NCI-H2029 treated with DMSO at 0.1 percent for 48 hours (cell line): ENCODE results near the gene C1QTNF5.

ENCODE experiments used
- DNase-seq: peaks from one replicate; lab custom pipeline; 2025; lab: John Stamatoyannopoulos, UW

C1QTNF5 gene

DNA sequence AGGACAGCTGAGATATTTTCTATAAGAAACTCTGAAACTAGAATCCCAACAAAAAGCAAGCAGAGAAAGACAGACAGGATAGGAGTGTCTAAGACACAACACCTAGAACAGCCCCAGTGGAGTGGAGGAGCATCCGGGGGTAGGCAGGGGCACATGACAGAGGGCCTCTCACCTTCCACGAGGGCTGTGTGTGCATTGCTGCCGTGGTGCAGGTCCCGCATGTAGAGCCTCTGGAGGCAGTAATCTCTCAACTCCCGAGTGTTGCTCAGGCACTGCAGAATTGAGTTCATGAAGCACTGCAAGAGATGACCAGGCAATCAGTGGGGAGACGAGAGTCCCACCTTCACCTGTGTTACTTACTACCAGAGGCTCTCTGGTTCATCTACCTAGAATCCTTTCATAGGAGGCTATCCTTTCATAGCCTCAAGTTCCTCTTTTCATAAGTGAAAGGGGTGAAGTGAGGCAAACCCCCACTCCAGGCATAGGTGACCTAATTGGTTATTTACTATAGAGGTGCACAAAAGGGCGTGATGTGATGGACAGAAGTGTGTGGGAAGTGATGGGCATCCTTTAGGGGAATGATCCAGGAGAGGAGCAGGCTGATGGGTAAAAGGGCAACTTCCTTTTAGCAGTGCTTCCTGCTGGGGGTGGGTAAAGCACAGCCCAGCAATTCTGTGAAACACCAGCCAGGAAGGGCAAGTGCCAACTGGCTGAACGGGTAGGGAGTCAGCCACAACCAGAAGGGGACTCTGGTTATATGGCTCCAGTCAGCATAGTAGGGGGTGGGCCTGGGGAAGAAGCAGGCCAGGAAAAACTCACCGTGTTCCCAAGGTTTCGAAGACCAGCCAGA is 18.9 kb upstream of the C1QTNF5 start:
- DNase-seq, result no peak

DNA sequence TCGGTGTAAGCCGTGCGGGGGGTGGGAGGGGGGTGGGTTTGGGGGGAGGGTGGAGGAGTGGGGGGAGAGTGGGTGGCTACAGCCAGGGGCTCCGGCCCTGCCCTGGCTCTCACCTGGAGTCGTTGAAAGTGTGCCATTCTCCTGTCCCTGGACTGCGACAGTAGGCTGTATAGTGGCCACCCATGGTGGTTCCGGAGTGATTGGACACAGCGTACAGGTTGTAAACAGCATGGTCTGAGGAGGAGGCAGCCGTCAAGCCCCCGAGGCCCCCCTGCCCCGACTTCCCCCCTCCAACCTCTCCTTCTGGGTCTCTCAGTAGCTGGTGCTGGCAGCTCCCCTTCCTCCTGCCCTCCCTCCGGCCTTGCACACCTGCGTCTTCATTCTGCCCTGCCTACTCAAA is 16.4 kb upstream of the C1QTNF5 start:
- DNase-seq, result no peak

DNA sequence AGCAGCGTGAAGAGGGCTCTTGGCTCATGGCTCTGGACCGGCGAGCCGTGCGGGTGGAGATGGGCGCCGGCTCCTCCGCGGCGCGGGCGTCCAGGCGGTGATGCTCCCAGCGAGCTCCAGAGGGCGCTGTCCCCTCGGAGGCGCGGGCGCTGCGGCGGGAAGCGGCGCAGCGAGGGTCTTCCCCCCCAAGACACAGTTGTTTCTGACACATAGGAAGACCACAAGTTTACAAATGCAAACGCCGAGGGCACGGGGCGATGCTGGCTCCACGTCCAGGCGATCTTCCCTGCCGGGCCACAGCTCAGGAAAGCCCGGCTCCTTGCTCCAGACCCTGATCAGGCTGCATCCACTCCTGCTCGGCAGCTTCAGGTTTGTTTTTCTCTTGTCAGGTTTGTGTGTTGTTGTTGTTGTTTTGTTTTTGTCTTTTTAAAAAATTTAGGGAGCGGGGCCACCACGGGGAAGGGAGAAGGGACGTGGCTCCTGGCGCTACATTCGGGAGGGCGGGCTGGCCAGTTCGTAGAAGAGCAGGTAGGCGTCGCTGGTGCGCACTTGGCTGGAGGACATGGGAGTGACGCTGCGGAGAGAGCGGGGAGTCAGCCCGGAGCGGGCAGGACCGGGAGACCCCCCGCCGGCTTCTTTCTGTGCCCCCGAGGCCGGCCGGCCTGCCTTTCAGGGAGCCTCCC is 15.8 kb upstream of the C1QTNF5 start:
- no peak for DNase-seq

DNA sequence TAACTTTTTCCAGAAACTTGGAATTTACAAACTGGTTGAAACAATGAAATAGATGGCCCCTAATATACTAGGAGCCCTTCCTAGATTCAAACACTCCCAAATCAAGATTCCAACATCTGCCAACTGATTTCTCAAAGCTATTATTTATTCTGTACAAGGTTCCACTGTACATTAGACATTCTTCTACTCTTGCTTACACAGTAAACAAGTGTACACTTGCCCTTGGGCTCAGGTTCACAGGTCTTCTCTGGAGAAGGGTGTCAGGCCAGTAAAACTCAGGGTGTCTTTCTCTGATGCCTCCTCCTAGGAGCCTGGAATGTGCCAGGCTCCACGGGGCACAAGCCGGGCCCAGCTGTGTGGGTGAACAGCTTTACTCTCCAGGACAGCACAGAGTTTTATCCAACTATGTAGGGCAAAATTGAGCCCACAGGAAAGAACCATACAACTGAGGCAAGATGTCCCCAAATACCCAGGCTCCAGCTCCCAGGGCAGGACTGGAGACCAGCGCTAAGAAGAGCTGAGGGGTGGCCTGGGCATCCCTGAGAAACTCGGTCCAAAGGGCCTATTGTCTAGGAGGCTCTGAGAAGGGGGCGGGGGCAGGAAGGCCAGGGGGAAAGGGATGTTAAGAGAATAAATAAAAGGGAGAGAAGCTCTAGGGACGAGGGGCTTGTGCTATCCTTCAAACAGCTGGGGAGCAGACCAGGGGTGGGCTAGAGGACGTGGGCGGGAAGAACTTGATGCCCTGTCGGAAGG is 14.6 kb upstream of the C1QTNF5 start:
- no peak for DNase-seq

DNA sequence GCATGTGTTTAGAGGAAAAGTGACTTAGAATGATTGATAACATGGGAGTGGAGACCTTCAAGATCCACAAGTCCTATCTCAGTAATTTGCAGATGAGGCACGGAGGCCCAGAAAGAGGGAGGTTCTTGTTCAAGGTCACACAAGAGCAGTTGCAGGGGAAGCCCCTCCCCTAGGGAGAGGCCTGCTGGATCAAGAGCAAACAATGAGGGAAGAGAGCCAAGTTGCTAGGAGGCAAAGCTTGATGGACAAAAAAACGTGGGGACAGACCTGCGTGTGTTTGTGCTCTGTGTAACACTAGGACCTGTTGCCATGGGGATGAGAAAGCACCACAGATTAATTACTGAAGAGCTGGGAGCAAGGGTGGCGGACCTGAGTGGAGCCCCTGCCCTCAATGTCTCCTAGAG is 12.2 kb upstream of the C1QTNF5 start:
- DNase-seq, result peak; percentile 87

DNA sequence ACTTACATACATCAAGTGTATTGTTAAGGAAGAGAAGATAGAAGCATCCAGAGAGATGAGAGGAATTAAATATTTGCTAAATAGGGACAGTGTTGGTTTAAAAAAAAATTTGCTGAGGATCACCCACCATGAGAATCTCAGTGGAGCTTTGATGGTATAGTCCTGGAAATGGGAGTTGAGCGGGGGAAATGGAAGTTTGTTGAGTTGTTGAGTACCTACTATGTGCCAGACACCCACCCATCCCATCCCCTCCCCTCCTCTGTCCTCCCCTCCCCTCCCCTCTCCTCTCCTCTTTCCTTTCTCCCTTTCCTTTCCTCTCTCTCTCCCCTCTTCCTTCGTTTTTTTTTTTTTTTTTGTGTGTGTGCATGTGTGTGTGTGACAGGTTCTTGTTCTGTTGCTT is 10.5 kb upstream of the C1QTNF5 start:
- no peak for DNase-seq

DNA sequence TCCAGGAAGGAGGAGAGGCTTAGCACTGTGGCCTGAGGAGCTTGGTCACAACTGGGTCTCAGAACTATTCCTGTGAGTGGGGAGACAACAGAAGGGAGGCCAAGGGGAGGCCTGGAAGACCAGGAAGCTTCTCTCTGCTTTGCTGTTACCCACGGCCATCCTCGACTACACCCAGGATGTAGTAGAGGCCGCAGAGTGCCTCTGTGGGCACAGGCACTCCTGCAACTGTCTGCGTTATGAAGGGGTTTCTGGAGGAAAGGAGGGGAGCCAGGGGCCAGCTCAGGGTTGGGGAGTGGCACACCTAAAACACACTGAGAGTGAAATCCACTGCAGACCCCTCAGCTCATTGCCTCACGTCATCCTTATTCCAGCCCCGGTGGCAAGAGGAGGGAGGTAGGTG is 9.6 kb upstream of the C1QTNF5 start:
- DNase-seq, result no peak

DNA sequence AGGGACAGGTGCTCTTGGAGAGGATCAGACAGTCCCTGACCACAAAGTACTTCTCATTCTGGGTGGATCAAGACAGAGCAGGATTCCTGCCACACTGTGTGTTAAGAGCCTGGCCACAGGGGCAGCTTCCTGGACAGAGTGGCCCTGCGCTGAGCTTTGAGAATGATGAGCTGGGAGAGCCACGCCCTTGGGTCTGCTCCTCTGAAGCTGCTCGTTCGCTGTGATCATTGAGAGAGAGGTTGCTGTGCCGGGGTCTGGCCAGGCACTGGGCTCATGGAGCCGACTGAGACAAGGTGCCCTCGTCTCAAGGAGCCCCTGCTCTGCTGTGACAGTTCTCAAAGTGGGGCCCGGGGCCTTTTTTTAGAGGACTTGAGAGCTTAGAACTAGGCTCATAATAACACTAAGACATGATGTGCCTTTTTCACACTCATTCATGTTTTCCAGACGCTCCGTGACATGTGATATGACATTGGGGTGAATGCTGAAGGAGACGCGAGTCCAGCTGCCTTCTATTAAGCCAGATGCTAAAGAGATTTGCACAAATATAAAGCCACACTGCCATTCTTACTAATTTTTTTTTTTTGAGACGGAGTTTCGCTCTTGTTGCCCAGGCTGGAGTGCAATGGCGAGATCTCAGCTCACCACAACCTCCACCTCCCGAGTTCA is 7.4 kb upstream of the C1QTNF5 start:
- no peak for DNase-seq

DNA sequence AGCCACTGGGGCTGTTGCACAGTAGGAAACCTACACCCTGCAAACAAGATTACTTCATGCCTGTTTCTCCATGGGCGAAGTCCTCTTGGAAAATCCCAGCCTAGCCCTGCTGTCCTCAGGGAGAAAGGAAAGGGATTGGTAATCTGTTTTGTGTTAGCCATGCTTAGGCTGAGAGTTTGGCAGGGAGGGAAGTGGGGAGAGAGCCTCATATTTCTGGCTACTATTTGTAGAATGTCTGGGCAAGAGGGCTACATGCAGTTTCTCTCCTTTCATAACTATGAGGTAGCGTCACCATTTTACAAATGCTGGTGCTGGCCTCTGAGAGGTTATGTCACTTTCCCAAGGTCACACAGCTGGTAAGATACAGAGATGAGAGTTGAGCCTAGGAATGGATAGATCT is 6.6 kb upstream of the C1QTNF5 start:
- no peak for DNase-seq

DNA sequence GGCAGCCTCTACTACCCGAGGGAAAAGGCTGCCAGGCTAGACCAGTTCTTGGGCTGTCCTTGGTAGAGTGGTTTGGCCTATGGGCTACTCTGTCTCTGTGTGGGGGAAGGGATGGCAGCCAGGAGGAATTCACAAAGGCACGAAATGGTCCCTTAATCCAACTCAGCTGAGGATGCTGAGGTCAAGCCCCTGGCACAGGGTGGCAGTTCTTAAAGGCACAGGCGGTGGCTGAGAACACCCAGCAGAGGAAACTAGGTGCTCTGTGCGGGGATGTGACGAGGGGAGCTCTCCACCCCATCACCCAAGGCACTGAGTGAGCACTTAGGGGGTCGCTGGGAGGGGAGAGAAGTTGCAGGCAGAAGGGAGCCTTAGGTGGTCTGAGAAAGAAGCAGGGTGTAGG is 5.9 kb upstream of the C1QTNF5 start, which contains the start of gene MFRP:
Gene MFRP (minus strand): TSS at position 101 of the 400 bp plus-strand sequence. CDS start 192 bp downstream, outside the sequence.
- DNase-seq, result no peak

DNA sequence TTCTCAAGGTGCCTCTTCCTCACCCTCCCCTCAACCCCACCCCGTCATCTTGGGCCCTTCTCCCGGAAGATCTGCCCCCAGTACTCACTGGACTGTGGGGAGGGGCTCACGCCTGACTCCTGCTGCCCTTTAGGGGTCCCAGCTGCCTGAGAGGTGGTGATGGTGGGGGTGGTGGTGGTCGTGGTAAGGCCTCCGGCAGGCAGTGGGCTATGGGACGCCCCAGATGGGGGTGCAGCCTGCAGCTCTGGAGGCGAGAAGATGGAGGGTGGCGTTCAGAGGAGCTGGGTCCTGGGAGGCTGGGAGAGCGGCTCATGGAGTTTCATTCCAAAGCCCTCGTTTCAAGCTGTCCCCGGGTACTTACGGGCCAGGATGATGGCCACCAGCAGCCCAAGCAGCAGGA is 5.0 kb upstream of the C1QTNF5 start:
- DNase-seq, result no peak

DNA sequence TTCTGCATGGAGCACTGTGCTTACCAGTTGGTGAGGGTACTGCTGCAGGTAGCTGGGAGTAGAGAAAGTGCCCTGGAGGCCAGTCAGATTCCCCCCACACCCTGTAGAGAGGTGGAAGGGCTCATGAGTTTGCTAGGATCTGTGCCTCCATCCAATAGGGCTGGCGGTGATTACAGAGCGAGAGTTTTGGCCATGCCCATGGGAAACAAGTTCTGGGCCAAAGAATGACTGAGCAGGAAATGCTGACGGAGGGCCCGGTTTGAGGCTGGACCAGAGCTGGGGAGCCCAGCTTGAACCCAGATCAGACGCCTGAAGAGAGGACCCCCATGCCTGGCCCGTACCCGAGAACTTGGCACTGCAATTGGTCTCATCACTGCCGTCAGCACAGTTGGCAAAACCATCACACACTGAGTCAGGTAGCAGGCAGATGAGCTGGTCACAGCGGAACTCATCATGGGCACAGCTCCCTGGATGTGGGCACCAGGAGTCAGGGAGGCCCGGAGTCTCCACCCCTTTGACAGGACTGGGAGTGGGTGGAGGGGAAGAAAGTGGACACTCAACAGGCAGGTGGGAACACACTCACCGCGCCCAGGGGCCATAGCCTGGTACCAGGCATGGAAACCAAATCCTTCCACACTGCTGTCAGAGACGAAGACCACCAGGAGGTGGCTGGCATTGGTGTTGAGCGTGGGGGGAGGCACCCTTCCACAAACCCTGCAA is 3.8 kb upstream of the C1QTNF5 start:
- no peak for DNase-seq

DNA sequence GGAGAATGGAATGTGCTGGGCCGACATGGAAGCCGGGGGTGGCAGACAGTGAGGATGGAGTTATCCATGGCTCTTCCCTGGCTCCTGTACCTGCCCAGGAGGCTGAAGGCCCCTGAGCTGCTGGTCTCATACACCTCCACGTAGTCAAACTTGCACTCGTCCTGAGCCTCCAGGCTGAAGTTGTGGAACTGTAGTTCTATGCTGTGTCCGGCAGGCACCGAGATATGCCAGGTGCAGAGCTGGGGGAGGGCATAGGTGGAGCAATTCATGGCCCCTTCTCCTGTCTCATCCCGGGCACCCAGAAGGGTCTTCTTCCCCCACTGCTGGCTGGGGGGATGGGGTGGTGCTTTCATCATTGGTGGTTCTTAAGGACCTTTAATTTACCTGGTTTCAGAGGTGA is 3.0 kb upstream of the C1QTNF5 start:
- no peak for DNase-seq

DNA sequence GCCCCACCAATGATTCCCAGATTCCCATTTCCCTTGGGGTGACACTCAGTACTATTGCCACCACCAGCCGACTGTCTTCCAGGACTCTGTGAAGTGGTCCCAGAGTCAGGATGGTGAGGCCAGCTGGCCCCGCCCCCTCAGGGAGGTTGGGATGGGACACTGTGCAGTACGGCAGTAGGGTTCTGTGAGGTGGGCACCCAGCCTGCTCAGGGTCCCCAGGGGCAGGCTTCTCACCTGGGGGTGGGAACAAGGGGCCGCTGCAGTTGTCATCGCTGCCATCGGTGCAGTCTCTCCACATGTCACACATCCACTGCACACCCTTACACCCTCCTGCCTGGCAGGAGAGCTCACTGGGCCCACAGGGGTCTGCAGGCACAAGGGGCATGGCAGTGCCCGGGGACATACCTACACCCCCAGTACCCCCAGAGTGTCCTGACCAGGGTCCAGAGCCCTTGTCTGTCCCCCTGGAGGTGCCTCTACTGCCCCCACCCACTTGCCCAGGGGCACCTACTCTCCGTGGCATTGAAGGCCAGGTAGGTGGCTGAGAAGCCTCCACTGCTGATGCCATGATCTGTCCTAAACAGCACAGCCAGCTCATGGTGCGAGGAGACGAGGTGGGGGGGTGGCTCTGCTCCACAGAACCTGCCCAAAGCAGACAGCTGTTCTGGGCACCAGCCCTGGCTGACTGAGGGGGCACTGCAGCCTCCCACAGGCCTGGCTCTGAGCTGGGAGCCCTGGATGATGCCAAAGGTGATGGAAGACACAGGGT is 1.9 kb upstream of the C1QTNF5 start:
- no peak for DNase-seq

DNA sequence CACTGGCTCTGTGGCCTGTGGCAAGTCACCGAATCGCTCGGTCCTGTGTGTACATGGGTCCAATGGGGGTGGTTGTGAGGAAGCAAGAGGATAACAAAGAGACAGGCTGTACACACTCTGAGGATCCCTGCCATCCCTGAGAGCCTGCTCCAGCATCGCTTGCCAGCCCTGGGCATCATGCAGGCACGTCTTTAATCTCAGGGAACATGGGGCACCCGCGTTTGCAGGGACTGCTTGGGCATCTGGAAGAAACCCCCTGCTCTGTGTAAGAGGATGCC is 1.3 kb upstream of the C1QTNF5 start:
- no peak for DNase-seq

DNA sequence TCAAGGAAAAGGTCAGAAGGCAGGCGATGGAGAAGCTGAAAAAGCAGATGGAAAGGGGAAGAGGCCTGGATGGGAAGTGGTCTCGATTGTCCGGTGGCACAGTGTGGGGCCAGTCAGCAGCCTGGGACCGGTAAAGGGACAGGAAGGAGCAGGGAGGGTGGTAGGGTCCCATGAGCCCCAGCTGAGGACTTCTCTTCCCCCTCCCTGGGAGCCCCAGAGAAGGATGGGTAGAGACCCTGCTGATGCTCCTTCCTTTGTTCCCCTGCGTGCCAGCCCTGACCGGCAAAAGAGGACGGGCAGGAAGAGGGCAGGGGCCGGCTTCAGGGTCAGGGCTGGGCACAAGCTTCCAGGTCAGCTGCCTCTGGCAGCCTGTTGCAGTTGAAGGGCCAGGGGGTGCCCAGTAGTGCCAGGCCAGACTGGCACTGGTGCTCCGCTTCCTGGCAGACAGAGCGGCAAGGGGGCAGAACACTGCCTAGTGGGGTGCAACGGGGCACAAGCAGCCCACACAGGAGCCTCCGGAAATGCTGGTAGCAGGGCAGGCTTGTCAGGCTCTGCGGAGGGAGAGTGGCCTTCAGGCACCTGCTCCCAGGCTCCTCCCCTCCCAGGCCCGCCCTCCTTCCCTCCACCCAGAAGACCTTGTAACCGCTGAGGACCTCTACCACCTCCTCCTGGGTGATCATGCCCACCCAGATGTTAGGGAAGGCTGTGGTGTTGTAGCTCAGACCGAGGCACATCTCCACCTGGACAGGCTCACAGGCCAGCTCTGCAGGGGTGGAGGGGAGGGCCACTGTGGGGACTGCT is 739 bp upstream of the C1QTNF5 start:
- DNase-seq, result no peak

DNA sequence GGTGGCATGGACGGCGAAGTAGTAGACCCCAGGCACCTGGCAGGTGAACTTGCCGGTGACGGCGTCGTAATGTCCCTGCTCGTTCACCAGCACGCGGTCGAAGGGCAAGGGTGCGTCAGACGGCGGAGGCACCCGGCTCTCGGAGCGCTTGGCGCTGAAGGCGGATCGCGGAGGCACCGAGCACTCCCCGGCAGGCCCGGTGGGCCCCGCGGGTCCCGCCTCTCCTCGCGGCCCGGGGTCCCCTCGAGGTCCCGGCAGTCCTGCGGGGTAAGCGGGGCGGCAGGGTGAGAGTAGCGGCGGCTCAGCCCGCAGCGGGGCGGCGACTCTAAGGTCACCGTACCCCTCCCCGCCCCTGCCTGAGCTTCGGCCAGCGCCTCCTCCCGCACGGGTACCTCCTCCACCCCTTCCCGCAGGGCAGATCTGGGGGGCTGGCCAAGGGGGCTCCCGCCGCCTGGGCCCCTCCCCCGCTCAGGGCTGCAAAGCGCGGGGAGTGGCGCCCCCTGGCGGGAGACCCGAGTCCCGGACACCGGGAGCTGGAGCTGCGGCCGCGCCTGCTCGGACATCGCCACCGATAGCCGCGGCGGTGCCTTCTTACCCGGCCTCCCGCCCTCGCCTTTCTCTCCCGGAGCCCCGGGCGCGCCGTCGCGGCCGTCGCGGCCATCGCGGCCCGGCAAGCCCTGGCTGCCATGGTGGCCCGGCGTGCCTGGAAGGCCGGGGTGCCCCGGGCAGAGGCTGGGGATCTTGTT is 921 bp downstream of the C1QTNF5 start:
- DNase-seq, result no peak

DNA sequence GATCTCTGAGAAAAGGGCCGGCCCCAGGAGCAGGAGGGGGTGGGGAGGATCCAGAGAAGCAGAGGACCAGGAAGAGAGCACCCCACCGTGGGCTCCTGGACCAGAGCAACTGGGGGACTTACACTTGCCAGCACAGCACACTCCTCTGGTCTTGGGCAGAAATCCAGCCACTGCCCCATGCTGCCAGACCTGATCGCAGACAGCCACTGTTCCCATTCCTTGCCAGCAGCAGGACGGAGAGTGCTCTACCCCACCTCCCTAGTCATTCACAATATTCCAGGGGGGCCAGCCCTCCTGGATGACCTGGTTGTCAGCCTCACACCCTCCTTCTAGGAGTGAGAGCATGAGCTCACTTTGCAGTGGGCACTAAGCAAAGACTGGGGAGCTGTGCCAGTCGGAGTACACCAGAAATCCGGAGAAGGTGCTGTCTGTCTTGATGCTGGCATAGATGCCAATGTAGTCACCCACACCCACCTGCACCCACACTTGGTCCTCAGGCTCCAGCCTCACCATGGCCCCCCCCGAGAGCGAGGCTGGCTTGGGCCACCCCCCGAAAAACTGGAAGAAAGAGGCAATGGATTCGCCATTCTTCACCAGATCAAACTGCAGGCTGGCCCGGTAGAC is 1.6 kb downstream of the C1QTNF5 start:
- no peak for DNase-seq

DNA sequence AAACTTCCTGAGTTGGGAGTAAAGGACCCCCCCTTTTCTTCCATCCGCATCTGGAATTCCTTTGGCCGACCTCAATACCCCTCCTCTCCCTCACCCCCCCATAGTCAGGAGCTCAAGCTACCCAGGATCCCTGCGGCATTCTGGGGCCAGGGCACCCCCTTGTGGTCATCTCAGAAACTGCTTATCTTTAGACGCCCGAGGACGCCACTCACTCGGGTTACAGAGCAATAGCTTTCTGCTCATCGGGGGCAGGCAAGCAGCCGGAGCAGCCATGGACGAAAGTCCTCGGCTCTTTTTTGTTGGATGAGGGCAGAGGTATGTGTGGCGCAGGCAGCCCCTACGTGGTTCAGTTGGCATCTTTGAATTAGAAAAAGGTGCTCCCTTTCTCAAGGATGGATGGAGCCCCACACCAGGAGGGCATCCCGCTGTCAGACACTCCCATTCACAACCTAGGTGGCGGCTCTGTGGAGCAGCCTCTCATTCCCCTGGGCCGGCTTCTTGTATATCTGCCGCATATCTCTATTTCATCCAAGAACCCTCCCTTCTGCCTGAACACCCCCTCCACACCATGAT is 2.3 kb downstream of the C1QTNF5 start:
- DNase-seq, result no peak
